CD4-positive, alpha-beta T cell treated with Interleukin-10 for 1 hour (primary cell): Measurements from ENCODE around the gene IGSF9B.

Source experiments
- DNase-seq: peaks from one replicate; pipeline ENCODE4 v3.0.0-alpha.2; 2020

Gene IGSF9B

GRCh38 chr11:133918608-133919260 is 38.0 kb downstream of the IGSF9B start:
- no peak for DNase-seq

- no peak for DNase-seq
Observed at GRCh38 chr11:133917921-133918607, 38.7 kb downstream of the IGSF9B start.

DNA sequence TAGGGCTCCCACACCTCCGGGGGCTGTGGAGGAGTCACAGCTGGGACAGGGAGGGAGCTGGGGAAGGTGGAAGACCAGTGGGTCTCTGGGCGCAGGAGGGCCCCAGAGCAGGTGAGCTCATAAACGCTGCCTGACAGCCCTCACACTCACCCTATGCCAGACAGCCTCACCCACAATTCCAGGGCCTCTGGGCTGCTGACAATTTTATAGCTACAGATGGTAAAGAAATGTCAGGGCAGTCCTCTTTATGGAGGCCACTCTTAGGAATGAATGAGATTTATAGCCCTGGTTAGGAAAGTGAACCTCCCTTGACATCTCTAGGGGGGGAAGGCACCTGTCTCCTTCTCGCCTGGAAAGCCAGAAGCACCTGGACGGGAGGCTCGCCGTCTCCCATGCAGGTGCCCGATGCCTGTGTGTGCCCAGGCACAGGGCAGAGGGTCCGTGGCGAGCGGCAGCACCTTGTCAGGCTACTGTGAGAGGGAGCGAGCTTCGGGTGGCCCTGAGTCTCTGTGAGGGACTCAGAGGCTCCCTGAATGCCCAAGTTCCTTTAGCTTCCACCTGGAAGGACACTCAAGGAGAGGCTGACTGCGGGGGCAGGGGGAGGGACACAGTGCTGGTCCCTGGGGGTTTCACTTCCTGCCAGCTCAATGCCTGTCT is 39.9 kb downstream of the IGSF9B start:
- no peak for DNase-seq

GRCh38 chr11:133913761-133914160 is 43.0 kb downstream of the IGSF9B start:
- DNase-seq = no peak

GRCh38 chr11:133911171-133911570 is 45.6 kb downstream of the IGSF9B start:
- no peak for DNase-seq

- no peak for DNase-seq
Observed at GRCh38 chr11:133910101-133910500, 46.7 kb downstream of the IGSF9B start.

DNA sequence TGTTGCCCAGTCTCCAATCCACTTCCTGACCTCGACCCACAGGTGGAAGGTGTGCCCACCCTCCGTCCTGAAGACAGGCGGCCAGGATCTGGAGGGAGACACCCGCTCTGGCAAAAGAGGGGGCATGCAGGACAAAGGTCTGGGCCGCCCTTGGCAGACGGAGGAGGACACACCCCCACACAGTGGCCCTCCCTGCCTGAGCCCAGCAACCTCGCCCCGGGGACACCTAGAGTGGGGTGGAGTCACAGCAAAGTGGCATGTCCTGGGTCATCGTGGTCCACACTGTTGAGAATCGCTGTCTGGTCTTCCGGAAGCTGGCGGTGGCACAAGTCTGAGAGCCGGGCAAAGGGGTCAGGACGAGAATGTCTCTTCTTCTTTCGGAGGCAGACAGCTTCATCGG is 47.9 kb downstream of the IGSF9B start:
- no peak for DNase-seq

GRCh38 chr11:133907841-133908241 is 48.9 kb downstream of the IGSF9B start:
- no peak for DNase-seq

DNA sequence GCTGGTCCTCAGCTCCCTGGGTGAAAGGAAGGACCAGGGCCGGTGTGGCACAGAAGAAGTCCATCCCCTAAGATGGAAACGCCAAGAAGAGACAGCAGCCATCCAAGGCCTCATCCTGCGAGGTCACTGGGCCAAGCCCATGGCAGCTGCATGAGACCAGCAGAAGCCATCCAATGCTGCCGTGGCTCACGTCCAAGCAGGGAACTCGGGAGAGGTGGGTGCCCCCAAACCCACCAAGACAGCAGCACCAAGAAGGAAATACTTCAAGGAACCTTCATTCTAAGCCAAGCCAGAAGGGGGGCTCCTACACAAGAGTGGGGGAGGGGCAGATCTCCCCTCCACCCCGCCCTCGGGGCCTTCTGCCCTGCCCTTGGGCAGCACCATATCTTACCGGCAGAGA is 49.6 kb downstream of the IGSF9B start:
- no peak for DNase-seq

DNA sequence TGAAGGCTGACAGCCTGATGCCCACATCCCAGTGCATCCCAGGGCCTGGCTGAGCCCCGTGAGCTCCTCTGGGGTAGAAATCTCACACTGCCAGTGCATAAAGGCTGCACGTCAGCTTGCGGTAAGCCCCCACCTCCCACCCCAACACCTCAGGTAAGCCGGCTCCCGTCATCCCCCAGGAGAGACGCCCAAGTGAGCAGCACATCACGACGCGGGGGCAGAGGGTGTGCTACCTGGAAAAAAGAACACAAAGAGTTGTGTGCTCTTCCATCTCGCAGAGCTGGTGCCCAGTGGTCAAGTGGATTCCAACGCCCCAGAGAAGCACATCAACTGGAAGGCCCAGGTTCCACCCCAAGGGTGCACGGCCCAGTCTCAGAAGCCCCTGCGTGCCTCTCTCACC is 50.0 kb downstream of the IGSF9B start:
- DNase-seq = no peak

GRCh38 chr11:133906241-133906640 is 50.5 kb downstream of the IGSF9B start:
- DNase-seq = no peak

DNA sequence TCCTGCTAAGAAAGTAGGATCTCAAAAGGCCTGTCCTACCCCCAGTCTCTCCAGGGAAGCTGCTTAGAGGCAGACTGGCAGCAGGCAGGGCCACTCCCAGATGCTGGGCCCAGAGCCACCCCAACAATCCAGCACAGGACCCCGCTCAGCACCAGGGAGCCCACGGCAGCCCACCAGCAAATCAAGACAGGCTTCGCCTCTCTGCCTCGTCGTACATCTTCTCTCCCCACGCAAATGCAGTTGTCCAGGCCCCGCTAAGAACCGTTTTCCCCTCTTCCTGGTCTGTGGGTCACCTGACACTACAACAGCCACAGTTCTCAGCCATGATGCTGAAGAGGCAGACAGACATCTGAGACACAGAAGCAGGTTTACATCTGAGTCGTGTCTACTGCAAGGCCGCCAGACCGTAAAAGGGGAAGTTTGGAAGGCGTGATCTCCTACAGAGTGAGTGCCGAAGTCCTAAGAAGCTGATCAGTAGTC is 51.1 kb downstream of the IGSF9B start:
- no peak for DNase-seq

GRCh38 chr11:133904818-133905515 is 51.8 kb downstream of the IGSF9B start:
- DNase-seq = no peak

DNA sequence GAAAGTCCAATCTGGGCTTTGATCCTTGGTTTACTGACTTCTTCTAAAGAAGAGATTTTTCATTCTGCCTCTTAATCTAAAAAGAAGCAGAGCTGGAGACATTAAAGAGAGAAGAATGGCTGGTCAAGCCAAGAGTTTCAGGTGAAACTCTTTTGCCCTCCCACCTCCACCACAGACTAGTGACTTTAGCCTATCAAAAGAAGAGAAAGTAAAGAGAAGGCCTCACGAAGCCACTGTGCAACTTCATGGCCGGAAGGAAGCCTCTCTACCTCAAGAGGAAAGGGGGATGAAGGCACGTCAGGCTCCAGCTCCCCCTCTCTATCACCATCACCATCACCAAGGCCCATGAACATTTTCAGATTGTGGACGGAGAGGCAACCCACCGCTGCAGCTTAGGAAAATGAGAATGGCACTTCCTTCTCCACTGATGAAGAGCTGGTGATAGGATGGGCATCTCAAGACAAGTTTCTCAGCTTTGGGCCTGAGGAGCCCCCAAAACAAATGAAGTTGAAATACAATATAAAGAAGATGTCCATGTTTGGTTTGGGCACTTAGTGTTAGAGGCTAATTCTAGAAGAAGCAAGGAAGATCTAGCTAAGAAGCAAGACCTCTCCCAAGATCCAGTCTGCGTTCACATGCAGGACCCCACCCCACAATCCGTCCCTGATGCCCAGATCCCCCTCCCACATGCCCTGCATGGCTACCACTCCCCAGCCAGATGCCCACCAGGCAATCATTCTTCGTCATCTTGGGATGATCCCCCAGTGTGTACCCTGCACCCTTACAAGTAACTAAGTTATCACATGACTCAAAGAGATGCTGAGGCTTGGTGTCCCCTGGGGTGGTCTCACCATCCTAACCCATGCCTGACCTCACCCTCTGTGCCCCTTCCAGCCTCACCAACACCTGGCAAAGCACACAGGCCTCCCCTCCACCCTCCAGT is 52.6 kb downstream of the IGSF9B start:
- DNase-seq = no peak

- no peak for DNase-seq
Observed at GRCh38 chr11:133903056-133903455, 53.7 kb downstream of the IGSF9B start.

DNA sequence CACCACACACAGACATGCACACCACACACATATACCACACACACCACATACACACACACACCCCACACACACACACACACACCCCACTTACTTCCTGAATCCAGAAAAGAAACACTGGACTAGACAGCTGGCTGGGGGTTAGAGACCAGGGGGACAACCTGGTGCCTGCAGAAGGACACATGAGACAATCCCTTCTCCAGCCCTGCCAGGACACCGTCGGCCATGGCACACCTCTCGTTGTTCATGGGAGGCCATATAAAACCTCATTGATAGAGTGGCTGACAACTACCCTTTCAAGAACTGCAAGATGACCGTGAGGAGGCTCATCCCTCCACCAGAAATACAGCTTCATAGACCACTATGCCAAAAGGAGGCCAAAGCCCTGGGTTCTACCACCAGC is 54.3 kb downstream of the IGSF9B start:
- no peak for DNase-seq

DNA sequence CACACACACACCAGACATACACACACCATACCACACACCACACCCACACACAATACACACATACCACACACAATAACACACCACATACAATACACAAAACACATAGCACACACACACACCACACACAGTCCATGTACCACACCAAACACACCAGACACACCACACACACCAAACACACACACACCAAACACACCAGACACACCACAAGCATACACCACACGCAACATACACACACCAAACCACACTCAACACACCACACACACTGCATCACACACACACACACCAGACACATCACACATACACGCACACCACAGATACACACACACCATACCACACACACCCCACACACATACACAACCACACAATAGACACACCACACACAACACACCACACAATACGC is 54.8 kb downstream of the IGSF9B start:
- no peak for DNase-seq

GRCh38 chr11:133901316-133901715 is 55.5 kb downstream of the IGSF9B start:
- no peak for DNase-seq

DNA sequence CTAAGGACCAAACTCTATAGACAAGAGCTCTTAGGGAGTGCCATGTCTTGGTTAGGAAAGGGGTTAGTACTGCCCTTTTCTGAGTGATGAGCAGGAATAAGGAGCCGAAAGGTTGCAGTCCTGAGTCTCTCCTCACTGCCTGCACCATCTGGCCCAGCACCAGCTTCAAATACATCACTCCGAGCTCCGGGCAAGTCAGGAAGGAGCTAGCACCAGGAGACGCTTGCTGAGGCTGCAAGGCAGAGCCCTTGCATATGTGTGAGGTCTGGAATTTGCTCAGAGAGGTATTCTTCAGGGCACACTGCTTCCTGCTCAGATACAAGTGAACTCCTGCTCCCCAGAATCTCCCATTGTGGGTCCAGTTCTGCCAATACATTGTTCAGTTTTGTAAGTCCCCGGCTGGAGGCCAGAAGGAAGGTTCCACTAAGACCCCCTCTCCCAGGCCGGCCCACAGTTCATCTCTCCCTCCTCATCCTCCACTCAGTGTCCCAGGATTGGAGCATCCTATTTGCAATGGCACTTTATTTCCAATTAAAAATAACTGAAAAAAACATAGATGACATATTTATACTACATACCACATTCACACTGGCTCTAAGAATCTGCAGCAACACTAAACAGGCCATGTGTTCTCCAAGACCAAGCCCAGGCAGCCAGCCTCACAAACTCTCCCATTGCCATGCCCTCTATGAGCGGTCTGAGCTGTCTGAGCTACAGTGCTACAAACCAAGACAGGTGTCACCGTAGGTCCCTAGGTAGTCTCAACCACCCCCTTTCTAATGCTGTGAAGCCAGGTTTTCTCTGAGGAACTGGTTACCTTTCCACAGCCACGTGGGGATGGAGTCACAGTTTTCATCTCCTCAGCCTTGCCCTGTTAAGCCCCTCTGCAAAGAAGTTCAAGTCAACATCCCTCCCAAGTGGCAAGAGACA is 56.3 kb downstream of the IGSF9B start:
- DNase-seq = no peak

DNA sequence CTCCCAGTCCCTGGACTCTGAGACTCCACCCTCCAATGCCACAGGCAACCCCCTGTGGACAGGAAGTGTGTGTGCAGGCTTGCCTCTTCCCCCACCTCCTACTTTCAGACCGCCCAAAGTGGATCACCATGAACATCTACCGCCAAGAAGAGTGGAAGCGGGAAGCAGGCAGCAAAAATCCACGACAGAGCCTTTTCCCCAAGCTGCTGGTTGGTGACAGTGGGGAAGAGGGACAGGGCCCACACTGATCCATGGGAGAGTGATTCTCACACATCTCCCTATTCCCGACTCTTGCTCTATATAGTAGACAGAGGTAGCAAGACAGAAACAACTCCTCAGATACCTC is 58.0 kb downstream of the IGSF9B start:
- no peak for DNase-seq

DNA sequence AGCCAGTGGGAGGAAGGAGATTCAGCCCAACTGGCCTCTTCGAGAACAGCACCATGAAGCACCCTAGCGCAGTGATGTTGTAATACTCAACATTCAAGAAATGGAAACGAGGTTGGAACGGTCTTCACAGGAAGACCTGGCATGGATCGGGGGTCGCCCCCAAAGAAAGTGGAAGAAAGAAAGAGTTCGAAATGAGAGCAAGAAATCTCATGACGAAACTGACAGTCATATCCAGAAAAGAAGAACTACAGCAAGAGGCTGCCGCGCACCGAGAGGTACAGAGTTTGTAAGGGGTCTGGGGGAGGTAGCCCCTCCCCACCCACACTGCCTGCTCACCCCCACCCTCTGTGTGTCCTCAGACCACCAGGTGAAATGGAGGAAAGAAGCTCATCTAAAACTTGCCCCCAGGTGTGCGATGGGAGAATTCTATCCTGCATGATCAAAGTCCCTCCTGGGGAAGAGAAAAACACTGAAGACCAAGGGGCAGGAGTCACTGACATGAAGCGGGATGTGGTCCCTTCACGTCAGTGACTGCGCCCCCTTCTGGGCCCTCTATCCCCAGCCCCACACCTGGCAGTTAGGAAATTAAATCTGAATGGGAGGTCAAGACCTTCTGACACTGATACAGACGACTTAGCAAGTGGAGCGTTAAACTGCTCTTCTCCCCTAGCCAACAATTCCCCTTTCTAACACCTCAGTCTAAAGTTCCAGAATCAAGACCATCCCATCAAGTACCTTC is 58.6 kb downstream of the IGSF9B start:
- no peak for DNase-seq
